GM13976 (cell line): ENCODE data around the gene NT5DC4.

Source experiments
- DNase-seq: peaks from one replicate; pipeline ENCODE4 v3.0.0; 2012; ENCODE audit warnings: low spot score
- CTCF ChIP-seq: IDR thresholded peaks from 2 replicates; pipeline ENCODE4 v1.5.1; 2012; ENCODE audit warnings: borderline replicate concordance, mild to moderate bottlenecking; ENCODE audit not compliant: insufficient read depth; ENCODE audit errors: extremely low read depth, missing control alignments, control extremely low read depth
- in situ Hi-C: fragments of 300-500 bp; cut with MboI; formaldehyde crosslinking; loops from one replicate; pipeline ENCODE4 v1.12.0; 2022; ENCODE audit warnings: low sequenced_read_pairs, mixed read lengths, inconsistent platforms; ENCODE audit not compliant: unreplicated experiment

NT5DC4 gene

DNA sequence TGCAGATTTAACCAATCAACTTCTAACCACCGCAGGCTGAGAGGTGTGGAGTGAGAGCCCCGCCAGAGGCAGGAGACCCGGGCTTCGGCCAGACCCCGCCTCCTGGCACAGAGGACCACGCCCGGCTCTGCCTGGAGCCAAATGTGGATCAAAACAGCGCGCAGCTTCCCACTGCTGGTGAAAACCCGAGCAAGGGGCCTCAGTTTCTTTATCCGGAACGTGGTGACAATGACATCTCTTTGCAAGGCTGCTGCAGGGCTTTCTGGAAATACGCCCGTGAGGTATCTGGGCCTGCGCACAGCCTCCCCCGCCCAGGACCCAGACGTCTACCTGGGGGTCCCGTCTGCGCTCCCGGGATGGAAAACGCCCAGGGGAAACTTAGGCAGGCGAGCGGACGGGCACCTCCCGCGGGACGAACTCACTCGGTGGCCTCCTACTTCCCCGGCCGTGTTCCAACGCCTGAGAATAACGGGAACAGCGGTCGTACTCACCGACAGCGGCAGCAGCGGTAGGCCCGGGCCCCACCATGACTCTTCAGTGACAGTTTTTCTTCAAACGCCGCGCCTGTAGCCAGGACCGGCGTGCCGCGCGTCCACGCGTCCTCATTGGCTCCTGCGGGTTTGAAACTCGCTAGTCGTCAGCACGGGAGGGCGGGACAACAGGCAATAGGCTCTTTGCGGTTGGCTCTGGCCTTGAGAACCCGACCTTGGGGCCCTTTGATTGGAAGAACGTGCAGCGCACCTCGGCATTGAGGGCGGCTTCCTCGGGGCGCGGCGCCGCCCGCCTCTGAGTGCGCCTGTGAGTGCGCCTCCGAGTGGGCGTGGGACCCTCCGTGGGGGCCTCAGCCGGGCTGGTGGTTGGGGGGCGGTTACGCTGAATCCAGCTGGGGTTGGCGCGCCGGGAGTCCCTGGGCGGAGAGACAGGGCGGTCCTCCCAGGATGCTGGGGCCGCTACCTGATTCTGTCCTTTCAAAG, 43.5 kb downstream of the NT5DC4 start, which contains the start of gene CKAP2L:
Gene CKAP2L, minus strand, starts transcription at position 539 of the 974 bp plus-strand sequence. Its CDS starts 11 bp downstream, at position 528.
- in situ Hi-C loops: no loop called here
- TF ChIP-seq CTCF: no peak
- peak; percentile 97 for DNase-seq

DNA sequence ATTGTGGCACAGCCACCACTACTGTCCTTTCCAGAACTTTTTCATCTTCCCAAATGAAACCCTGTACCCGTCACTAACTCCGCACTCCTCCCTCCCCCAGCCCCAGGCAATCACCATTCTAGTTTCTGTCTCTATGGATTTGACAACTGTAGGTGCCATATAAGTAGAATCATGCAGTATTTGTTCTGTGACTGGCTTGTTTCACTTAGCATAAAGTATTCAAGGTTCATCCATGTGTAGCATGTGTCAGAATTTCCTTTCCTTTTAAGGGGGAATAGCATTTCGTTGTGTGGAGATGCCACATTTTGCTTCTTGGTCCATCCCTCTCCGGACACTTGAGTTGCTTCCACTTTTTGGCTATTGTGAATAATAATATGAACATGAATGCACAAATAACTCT, 44.4 kb downstream of the NT5DC4 start:
- no peak for TF ChIP-seq CTCF
- no peak for DNase-seq
- in situ Hi-C loops: no loop called here

DNA sequence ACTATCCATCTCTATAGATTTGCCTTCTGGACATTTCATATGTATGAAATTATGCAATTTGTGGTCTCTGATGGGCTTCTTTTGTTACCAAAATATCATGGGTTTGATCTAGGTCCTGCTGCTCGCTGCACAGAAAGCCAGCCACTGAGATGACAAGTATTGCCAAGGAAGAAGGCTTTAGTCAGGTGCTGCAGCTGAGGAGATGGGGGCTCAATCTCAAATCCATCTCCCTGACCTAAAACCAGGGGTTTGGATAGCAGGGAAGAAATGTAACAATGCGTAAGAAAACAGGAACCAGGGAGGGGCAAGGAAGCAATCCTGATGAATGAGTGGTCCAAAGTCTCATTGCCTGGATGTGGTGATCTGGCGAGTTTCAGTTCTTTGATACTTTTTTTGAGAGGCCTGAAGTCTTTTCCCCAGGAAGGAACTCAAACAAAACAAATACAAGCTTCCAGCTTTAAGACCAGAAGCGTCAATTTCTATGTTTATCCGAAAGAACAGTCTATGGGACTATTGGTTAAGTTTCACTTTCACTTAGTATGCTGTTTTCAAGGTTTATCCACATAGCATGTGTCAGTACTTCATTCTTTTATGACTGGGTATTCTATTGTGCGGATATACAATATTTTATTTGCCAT, 47.0 kb downstream of the NT5DC4 start:
- TF ChIP-seq CTCF: no peak
- in situ Hi-C loops: no loop called here
- DNase-seq: no peak

GRCh38 chr2:112768432-112768831, 47.6 kb downstream of the NT5DC4 start:
- no peak for TF ChIP-seq CTCF
- in situ Hi-C loops: no loop called here
- no peak for DNase-seq

GRCh38 chr2:112772322-112772721, 51.5 kb downstream of the NT5DC4 start:
- in situ Hi-C loops: no loop called here
- no peak for DNase-seq

More at GRCh38 chr2:112772322-112772721, 51.5 kb downstream of the NT5DC4 start:
- TF ChIP-seq CTCF: no peak
